Measurements from ENCODE around the gene PDCD4.

PDCD4 gene

DNA sequence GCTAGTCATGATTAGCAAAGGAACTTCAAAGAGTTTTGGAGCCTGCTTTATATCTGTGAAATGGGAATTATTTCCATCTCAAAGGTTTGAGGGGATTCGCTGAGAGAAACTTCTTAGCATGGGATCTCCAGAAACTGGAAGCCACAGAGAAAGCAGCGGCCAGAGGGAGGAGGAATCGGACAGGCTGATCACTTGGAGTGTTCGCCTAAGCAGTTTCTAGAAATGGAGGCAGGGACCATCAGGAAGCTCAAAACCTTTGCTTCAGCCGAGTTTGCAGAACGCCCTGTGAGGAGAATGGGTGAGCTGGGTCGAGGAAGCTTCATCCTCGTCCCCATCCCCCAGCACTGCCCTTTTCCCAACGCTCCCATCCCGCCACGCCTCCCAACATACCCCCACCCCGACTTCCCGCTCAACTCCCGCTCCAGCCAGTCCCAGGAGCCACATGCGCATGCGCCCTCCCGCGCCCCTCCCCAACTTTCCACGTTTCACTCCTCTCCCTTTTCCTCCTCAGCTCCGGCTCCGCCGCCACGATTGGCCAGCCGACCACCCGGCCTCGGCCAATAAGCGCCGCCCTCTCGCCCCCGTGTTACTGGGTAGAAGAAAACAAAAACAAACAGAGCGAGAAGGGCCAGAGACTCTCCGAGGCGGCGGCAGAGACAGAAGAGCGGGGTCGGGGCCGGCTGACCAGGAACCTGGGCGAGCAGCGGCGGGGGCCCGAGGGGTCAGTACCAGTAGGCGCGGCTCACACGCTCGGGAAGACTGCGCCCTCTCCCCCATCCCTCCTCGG is at the start of gene PDCD4:
PDCD4 (plus strand) TSS at position 631 of the 787 bp plus-strand sequence. CDS start 4,100 bp downstream, outside the sequence.
- H3K27ac Mint-ChIP-seq: peak within 1 kb of the TSS; percentile 97
- H3K4me3 Mint-ChIP-seq: peak within 1 kb of the TSS; percentile 94
- peaks cover 77% of the 10 kb centered on the region for H3K4me1 Mint-ChIP-seq (ENCODE audit: low read depth)
- H3K9me3 Mint-ChIP-seq (ENCODE audit: low read depth): no peaks in the 10 kb centered on the region
- H3K27me3 Mint-ChIP-seq: no peaks in the 10 kb centered on the region
- no peaks in the 10 kb centered on the region for H3K36me3 Mint-ChIP-seq

DNA sequence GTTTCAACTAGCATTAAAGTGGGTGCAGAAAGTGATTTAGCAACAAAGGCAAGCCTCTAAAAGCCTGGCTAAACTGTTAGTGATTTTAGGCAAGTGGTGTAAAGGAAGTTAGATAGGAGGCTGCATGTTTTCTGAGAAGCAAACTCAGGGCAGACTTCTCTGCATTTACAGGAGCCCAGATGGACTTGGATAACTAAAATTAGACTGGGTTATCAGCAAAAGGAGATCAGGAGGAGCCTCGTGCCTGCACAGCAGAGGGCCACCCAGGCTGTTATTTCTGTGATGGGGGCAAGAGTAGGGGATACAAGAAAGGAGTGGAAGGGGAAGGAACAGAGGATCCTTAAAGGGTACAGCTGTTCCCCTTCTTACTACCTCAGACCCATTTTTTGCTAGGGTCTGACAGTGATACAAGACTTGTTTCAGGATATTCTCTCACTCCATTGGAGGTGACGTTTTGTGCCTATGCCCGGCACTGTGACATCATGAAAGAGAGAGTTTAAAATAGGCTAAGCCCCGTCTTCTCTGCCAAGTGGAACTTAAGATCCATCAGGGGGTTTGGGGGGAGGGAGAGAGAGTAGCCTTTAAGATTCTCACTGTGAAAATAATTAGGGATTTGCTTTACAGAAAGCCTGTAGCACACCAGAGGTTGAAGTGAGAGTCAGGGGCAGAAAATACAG is 49.6 kb upstream of the PDCD4 start:
- Mint-ChIP-seq H3K36me3 (no peaks in the 10 kb centered on the region), H3K4me1 (ENCODE audit: low read depth) (peaks cover 11% of the 10 kb centered on the region), H3K27ac (no peak overlapping the region), H3K9me3 (ENCODE audit: low read depth) (no peaks in the 10 kb centered on the region), H3K27me3 (no peaks in the 10 kb centered on the region), H3K4me3 (no peak overlapping the region)

DNA sequence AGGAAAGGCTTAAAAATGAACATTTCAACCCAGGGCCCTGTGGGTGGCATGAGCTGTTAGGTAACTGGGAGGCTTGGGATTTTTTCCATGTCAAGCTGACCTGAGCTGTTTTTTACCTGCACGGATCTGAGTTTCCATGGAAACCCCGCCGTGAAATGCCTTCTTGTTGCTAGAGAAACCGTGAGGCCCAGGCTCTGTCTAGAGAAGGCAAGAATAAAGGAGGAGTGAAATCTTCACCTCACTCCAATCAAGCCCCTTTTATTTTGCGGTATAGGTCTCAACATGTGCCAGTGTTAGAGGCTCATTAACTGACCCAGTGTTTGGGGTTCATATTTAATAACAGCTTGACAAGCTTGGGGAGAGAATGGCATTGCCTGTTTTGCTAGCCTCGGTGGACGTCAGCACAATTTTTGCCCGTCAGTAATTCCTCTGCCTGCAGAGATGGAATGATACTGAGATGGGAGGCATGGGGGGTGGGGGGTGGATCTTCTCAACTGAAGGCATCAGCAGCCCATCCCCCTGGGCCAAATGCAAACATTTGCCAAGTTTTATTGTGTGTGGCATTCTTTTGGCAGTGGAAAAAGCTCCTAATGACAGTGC is 48.9 kb upstream of the PDCD4 start:
- H3K36me3 Mint-ChIP-seq: no peaks in the 10 kb centered on the region
- no peak overlapping the region for H3K27ac Mint-ChIP-seq
- peaks cover 5% of the 10 kb centered on the region for H3K4me1 Mint-ChIP-seq (ENCODE audit: low read depth)
- no peaks in the 10 kb centered on the region for H3K27me3 Mint-ChIP-seq
- H3K9me3 Mint-ChIP-seq (ENCODE audit: low read depth): no peaks in the 10 kb centered on the region
- no peak overlapping the region for H3K4me3 Mint-ChIP-seq

DNA sequence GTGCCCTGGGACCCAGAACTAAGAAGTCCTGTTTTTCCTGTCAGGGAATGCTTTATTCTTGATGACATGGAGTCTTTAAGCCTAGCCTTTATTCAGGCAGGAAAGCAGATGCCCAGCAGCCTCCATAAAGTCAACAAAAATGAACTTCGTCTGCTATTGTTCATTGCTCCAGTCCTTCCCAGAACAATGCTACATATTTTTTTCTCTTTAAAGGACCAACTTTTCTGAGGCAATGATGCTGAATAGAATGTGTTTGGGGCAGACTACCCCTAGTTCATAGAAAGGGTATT is 47.6 kb upstream of the PDCD4 start:
- Mint-ChIP-seq H3K4me1 (ENCODE audit: low read depth) (peaks cover 3% of the 10 kb centered on the region), H3K27ac (no peak overlapping the region), H3K27me3 (no peaks in the 10 kb centered on the region), H3K4me3 (no peak overlapping the region), H3K9me3 (ENCODE audit: low read depth) (no peaks in the 10 kb centered on the region), H3K36me3 (no peaks in the 10 kb centered on the region)

DNA sequence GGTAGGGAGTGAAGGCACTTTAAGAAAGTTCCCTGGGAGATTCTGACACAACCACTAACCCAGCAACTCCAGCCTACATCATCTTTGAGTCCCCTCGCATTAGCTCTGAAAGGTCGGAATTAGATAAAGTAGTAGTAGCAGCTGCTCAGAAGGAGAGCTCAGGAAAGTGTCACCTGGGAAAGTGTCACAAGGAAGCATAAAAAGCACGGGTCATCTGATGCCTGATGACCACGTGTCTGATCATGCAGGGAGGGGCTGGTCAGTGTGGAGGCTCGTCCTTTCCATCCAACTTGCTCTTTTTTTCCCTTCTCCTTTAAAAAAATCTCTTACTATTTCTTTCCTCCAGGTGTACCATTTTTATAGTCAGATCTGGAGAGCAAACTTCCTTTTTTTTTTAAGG is 47.1 kb upstream of the PDCD4 start:
- no peaks in the 10 kb centered on the region for H3K27me3 Mint-ChIP-seq
- peaks cover 3% of the 10 kb centered on the region for H3K4me1 Mint-ChIP-seq (ENCODE audit: low read depth)
- no peak overlapping the region for H3K4me3 Mint-ChIP-seq
- no peak overlapping the region for H3K27ac Mint-ChIP-seq
- H3K9me3 Mint-ChIP-seq (ENCODE audit: low read depth): no peaks in the 10 kb centered on the region
- no peaks in the 10 kb centered on the region for H3K36me3 Mint-ChIP-seq

DNA sequence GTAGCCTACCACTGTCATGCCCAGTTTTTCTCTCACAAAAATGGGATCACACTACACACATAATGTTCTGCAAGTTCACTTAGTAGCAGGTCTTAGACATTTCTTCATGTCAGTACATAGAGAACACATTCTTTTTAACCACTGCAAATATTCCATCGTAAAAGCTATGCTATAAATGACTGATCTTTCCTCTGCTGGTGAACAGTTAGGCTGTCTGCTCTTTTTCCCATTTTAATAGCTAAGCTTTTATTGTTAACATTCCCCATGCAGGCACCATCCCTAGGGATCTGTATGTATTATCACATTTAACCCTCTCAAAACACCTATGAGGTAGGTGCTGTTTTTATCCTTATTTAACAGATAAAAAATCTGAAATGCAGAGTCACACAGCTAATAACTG is 46.2 kb upstream of the PDCD4 start:
- no peak overlapping the region for H3K27ac Mint-ChIP-seq
- no peak overlapping the region for H3K4me3 Mint-ChIP-seq
- no peaks in the 10 kb centered on the region for H3K27me3 Mint-ChIP-seq
- peaks cover 3% of the 10 kb centered on the region for H3K4me1 Mint-ChIP-seq (ENCODE audit: low read depth)
- no peaks in the 10 kb centered on the region for H3K36me3 Mint-ChIP-seq
- H3K9me3 Mint-ChIP-seq (ENCODE audit: low read depth): no peaks in the 10 kb centered on the region

DNA sequence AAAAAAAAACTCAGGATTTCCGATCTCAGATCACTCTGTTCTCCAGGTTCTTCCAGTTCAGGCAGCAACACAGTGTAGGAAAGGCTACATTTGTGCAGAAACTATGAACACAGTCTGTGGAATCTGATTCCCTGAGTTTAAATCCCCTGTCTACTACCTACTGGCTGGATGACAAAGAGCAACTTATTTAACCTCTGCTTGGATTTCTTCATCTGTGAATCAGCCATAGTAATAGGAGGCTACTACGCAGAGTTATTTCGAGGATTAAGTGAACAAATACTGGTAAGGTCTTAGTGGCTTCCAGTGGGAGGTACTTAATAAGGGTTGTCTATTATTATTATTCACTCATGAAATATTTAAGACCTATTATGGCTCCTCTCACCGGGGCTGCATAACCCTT is 44.3 kb upstream of the PDCD4 start:
- H3K9me3 Mint-ChIP-seq (ENCODE audit: low read depth): no peaks in the 10 kb centered on the region
- no peak overlapping the region for H3K4me3 Mint-ChIP-seq
- H3K4me1 Mint-ChIP-seq (ENCODE audit: low read depth): peaks cover 3% of the 10 kb centered on the region
- no peaks in the 10 kb centered on the region for H3K36me3 Mint-ChIP-seq
- H3K27ac Mint-ChIP-seq: no peak overlapping the region
- no peaks in the 10 kb centered on the region for H3K27me3 Mint-ChIP-seq

DNA sequence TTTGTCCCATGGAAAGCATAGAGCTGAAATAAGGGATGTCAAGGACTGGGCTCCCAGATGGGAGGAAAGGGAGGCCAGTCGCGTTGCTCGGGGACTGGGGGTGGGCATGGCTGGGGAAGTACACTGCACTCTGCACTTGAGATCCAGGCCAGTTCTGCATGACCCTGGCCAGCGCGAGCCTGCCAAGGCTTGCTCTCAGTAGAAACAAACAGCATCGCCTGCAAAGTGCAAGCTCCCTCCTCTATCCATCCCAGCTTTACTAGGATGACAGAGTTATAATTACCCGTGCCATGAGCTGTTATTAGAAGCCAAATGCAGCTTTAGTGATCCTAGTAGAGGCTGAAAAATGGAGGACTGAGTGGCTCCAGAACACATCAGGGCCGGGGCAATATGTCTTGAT is 43.9 kb upstream of the PDCD4 start:
- no peaks in the 10 kb centered on the region for H3K27me3 Mint-ChIP-seq
- no peak overlapping the region for H3K27ac Mint-ChIP-seq
- H3K4me1 Mint-ChIP-seq (ENCODE audit: low read depth): peaks cover 7% of the 10 kb centered on the region
- H3K4me3 Mint-ChIP-seq: no peak overlapping the region
- H3K9me3 Mint-ChIP-seq (ENCODE audit: low read depth): no peaks in the 10 kb centered on the region
- no peaks in the 10 kb centered on the region for H3K36me3 Mint-ChIP-seq

DNA sequence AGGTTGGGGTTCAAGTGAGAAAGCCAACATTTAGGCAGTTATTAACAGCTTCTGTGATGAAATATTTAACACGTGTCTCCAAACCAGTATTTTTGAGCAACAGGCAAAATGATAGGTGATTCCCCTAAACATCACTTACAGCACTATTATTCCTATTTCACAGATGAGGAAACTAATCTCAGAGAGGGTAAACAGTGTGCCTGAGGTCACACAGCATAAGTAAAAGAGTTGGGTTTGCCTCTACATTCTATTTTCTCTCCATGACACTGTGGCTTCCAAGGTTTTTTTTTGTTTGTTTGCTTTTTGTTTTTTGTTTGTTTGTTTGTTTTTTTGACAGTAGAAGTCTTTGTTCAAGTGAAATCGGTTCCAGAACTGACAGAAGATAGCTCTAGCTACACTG is 43.2 kb upstream of the PDCD4 start:
- no peaks in the 10 kb centered on the region for H3K9me3 Mint-ChIP-seq (ENCODE audit: low read depth)
- no peaks in the 10 kb centered on the region for H3K36me3 Mint-ChIP-seq
- peaks cover 10% of the 10 kb centered on the region for H3K4me1 Mint-ChIP-seq (ENCODE audit: low read depth)
- H3K27ac Mint-ChIP-seq: no peak overlapping the region
- no peaks in the 10 kb centered on the region for H3K27me3 Mint-ChIP-seq
- H3K4me3 Mint-ChIP-seq: no peak overlapping the region

DNA sequence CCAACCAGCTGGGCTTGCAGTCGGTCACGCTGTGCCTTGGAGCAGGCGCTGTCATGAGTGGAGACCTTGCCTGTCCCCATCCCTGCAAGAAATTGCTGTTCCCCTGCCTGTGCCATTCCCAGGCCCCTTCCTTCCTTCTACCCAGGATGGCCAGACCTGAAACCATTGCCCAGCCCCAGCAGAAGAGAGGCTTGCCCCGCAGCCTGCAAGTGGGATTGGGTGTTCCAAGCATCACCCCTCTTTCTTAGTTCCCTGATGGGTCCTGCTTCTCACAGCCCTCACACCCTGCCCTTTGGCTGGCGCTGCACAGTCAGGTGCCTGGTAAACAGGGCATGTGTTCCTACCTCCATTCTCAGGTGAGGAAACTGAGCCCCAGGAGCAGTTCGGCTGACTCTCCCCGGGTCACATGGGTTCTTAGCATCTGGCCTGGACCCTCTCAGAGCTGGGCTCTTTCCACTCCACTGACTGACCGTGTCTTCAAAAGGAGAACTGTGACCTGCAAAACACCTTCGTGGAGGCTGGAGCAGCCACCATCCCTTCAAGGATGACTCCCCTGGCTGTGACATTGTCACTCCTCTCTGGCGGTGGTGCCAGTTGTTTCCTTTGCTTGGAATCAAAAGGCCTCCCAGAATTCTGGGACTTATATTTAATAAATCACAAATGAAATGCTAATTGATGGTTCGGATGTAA is 41.9 kb upstream of the PDCD4 start:
- H3K27me3 Mint-ChIP-seq: no peaks in the 10 kb centered on the region
- H3K36me3 Mint-ChIP-seq: no peaks in the 10 kb centered on the region
- no peaks in the 10 kb centered on the region for H3K9me3 Mint-ChIP-seq (ENCODE audit: low read depth)
- no peak overlapping the region for H3K27ac Mint-ChIP-seq
- peaks cover 20% of the 10 kb centered on the region for H3K4me1 Mint-ChIP-seq (ENCODE audit: low read depth)
- no peak overlapping the region for H3K4me3 Mint-ChIP-seq

DNA sequence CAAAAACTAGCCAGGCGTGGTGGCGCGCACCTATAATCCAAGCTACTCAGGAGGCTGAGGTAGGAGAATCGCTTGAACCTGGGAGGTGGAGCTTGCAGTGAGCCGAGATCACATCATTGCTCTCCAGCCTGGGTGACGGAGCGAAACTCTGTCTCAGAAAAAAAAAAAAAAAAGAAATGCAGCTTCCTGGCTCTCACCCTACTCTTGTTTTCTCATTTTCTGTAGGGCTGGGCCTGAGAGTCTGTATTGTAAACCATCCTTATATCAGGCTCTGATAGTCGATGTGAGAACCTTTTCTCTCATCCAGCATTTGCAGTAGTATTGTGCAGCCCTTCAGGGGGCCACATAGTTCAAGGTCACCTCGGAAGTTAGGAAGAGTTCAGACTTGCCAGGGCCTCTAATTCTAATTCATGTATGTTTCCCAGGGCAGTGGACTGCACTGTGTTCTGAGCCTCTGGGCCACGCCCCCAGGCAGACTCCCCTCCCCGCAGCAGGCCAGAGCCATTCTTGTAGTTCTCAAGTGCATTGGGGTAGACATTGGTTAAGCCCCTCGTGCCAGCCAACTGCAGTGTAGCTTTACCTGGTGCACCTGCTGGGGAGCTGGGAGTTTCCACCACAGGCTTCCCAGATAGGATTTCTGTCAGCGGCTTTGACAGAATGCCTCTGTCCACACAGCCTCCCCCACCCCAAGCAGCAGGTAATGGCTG is 38.3 kb upstream of the PDCD4 start:
- H3K27me3 Mint-ChIP-seq: no peaks in the 10 kb centered on the region
- H3K9me3 Mint-ChIP-seq (ENCODE audit: low read depth): no peaks in the 10 kb centered on the region
- peak overlapping the region; percentile 41 for H3K27ac Mint-ChIP-seq
- H3K4me1 Mint-ChIP-seq (ENCODE audit: low read depth): peaks cover 49% of the 10 kb centered on the region
- H3K36me3 Mint-ChIP-seq: no peaks in the 10 kb centered on the region
- H3K4me3 Mint-ChIP-seq: no peak overlapping the region

DNA sequence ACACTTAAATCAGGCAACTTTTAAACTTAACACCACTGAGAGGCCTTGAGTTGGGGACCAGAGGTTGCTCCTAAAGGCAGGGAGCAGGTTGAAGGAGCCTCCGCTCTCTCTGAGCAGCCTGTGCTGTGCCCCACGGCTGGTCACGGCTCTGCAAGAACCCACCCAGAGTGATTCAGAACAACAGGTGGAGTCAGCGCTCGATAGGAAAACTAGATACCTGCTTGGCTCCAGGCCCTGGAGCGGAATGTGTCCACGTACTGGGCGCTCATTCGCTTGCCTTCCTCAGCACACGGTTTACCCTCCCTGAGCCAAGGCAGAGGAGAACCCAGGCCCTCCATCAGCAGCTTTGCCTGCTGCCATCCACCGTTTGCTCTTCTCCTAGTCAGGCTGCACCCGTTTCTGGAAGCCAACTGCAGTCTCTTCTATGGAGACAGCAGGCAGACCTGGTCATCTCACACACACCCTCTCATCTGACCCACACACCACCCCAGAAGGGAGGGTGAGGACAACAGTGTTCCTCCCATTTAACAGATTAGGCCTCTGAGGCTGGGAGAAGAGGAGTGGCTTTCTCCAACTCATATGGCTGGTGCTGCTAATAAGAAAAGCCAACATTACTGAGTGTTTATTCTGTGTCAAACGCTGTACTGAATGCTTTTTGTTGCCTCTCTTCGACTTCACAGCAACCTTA is 37.6 kb upstream of the PDCD4 start:
- Mint-ChIP-seq H3K4me3 (peak overlapping the region; percentile 59), H3K9me3 (ENCODE audit: low read depth) (no peaks in the 10 kb centered on the region), H3K27ac (peak overlapping the region; percentile 94), H3K4me1 (ENCODE audit: low read depth) (peaks cover 49% of the 10 kb centered on the region), H3K36me3 (no peaks in the 10 kb centered on the region), H3K27me3 (no peaks in the 10 kb centered on the region)

DNA sequence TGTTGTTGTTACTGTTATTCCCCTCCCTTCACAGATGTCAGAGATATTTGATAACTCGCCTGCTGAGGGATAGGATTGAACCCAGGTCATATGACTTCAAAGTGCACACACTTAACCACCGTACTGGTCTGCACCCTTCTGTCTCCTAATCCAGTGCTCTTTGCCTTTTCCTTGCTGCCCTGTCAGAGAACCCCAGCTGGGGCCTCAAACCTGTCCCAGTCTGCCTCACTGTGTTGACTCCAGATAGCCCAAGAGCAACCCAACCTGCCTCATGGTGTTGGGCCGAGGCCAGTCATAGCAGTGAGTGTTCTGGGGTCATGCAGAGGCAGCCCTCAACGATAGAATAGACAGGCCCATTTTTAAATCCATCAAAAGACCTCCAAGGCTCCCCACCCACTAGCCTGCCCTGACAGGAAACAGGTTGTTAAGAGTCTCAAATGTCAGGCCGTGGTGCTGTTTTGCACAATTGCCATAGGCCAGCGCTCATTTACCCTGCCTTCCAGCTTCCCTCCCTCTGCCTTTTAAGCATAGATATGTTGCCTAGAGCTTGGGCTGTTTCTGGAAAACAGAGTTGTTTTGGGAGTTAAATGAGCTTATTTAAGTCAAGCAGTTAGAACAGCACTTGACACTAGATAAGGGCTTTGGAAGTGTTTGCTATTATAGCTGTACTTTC is 37.0 kb upstream of the PDCD4 start:
- Mint-ChIP-seq H3K27ac (peak overlapping the region; percentile 94), H3K4me1 (ENCODE audit: low read depth) (peaks cover 49% of the 10 kb centered on the region), H3K9me3 (ENCODE audit: low read depth) (no peaks in the 10 kb centered on the region), H3K36me3 (no peaks in the 10 kb centered on the region), H3K27me3 (no peaks in the 10 kb centered on the region), H3K4me3 (peak overlapping the region; percentile 59)

DNA sequence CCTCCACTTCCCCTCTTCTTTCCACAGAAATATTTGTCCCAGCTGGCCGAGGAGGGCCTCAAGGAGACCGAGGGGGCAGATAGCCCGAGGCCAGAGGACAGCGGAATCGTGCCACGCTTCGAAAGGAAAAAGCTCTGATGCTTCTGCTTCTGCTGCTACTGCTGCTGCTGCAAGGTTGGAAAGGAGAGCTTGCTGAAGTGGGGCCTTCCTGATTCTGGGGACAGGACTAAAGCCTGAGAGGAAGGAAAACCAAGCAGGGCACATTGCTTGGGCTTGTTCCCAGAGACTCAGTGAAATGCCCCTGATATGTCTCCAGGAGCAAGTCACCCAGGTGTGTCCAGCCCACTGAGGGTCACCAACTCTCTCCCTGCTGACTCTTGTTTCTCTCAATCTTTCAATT is 35.9 kb upstream of the PDCD4 start:
- Mint-ChIP-seq H3K4me3 (no peak overlapping the region), H3K27ac (peak overlapping the region; percentile 85), H3K36me3 (no peaks in the 10 kb centered on the region), H3K27me3 (no peaks in the 10 kb centered on the region), H3K4me1 (ENCODE audit: low read depth) (peaks cover 49% of the 10 kb centered on the region), H3K9me3 (ENCODE audit: low read depth) (no peaks in the 10 kb centered on the region)
